ENCODE results near the gene TMCO1.
"Not testable (repeated sequence)": the region's sequence is repeated elsewhere in the genome, so short reads cannot be mapped to it uniquely, and the experiment has no call there.

TMCO1 gene

GRCh38 chr1:165747632-165748447 lies 20.8 kb downstream of the TMCO1 start:
- TF ChIP-seq CTCF (IDR thresholded peaks at IDR 0.05; ENCODE audit: borderline replicate concordance, control extremely low read depth, extremely low read depth, insufficient read depth, missing control alignments), result no peak
- DNase-seq (ENCODE audit: low spot score), result no peak
- in situ Hi-C loops (cut with MboI; ENCODE audit: low sequenced_read_pairs, unreplicated experiment), result no loop called here

GRCh38 chr1:165744913-165745312 lies 23.8 kb downstream of the TMCO1 start:
- DNase-seq (ENCODE audit: low spot score); in situ Hi-C loops (cut with MboI; ENCODE audit: low sequenced_read_pairs, unreplicated experiment): not testable (repeated sequence)

GRCh38 chr1:165742194-165742593 lies 26.5 kb downstream of the TMCO1 start:
- in situ Hi-C loops (cut with MboI; ENCODE audit: low sequenced_read_pairs, unreplicated experiment), result no loop called here
- no peak for TF ChIP-seq CTCF (IDR thresholded peaks at IDR 0.05; ENCODE audit: borderline replicate concordance, control extremely low read depth, extremely low read depth, insufficient read depth, missing control alignments)
- no peak for DNase-seq (ENCODE audit: low spot score)

- TF ChIP-seq CTCF (IDR thresholded peaks at IDR 0.05; ENCODE audit: borderline replicate concordance, control extremely low read depth, extremely low read depth, insufficient read depth, missing control alignments), result no peak
- DNase-seq (ENCODE audit: low spot score), result peak; percentile 29
- in situ Hi-C loops (cut with MboI; ENCODE audit: low sequenced_read_pairs, unreplicated experiment), result no loop called here
Measured at GRCh38 chr1:165738794-165739193, 29.9 kb downstream of the TMCO1 start.

GRCh38 chr1:165737196-165737595 lies 31.5 kb downstream of the TMCO1 start:
- TF ChIP-seq CTCF (IDR thresholded peaks at IDR 0.05; ENCODE audit: borderline replicate concordance, control extremely low read depth, extremely low read depth, insufficient read depth, missing control alignments), result no peak
- in situ Hi-C loops (cut with MboI; ENCODE audit: low sequenced_read_pairs, unreplicated experiment), result no loop called here
- no peak for DNase-seq (ENCODE audit: low spot score)

GRCh38 chr1:165734906-165735305 lies 33.8 kb downstream of the TMCO1 start:
- in situ Hi-C loops (cut with MboI; ENCODE audit: low sequenced_read_pairs, unreplicated experiment), result no loop called here
- no peak for TF ChIP-seq CTCF (IDR thresholded peaks at IDR 0.05; ENCODE audit: borderline replicate concordance, control extremely low read depth, extremely low read depth, insufficient read depth, missing control alignments)
- DNase-seq (ENCODE audit: low spot score), result no peak

- in situ Hi-C loops (cut with MboI; ENCODE audit: low sequenced_read_pairs, unreplicated experiment), result no loop called here
- DNase-seq (ENCODE audit: low spot score), result no peak
- no peak for TF ChIP-seq CTCF (IDR thresholded peaks at IDR 0.05; ENCODE audit: borderline replicate concordance, control extremely low read depth, extremely low read depth, insufficient read depth, missing control alignments)
Measured at GRCh38 chr1:165726841-165727240, 41.8 kb downstream of the TMCO1 start.
